KMS-11 (cell line): ENCODE measurements around the gene PPIF.

Experiments used
- H2AFZ ChIP-seq: fragments of 200-600 bp; sonication (generic); 2 replicates; pipeline ENCODE4 v1.6.1; 2016; ENCODE audit warnings: antibody characterized with exemption, mixed run types, low read depth
- H3K27ac ChIP-seq: fragments of 200-600 bp; sonication (generic); 2 replicates; pipeline ENCODE4 v1.6.1; 2016; ENCODE audit warnings: mild to moderate bottlenecking, mixed run types
- H3K27me3 ChIP-seq: fragments of 200-600 bp; sonication (generic); 2 replicates; pipeline ENCODE4 v1.6.1; 2017; ENCODE audit warnings: mild to moderate bottlenecking, low read depth, mixed run types, moderate library complexity; ENCODE audit not compliant: insufficient read depth
- H3K36me3 ChIP-seq: fragments of 200-600 bp; sonication (generic); 2 replicates; pipeline ENCODE4 v1.6.1; 2017; ENCODE audit warnings: mild to moderate bottlenecking, mixed run types; ENCODE audit not compliant: insufficient read depth
- H3K4me1 ChIP-seq: fragments of 200-600 bp; sonication (generic); 2 replicates; pipeline ENCODE4 v1.6.1; 2016; ENCODE audit warnings: mild to moderate bottlenecking, low read depth, mixed run types; ENCODE audit not compliant: poor library complexity, severe bottlenecking
- H3K4me2 ChIP-seq: fragments of 200-600 bp; sonication (generic); 2 replicates; pipeline ENCODE4 v1.7.0; 2016; ENCODE audit warnings: mild to moderate bottlenecking, mixed run types
- H3K4me3 ChIP-seq: fragments of 200-600 bp; sonication (generic); IDR thresholded peaks from 2 replicates; pipeline ENCODE4 v1.6.1; 2017; ENCODE audit warnings: low read depth, low read length, mixed read lengths; ENCODE audit not compliant: insufficient read depth
- H3K79me2 ChIP-seq: fragments of 200-600 bp; sonication (generic); 2 replicates; pipeline ENCODE4 v1.6.1; 2016; ENCODE audit warnings: low read depth, mixed run types; ENCODE audit not compliant: insufficient read depth
- H3K9ac ChIP-seq: fragments of 200-600 bp; sonication (generic); 2 replicates; pipeline ENCODE4 v1.6.1; 2016; ENCODE audit warnings: mild to moderate bottlenecking, mixed run types
- H4K20me1 ChIP-seq: fragments of 200-600 bp; sonication (generic); 2 replicates; pipeline ENCODE4 v1.6.1; 2016; ENCODE audit warnings: mild to moderate bottlenecking, mixed run types; ENCODE audit not compliant: insufficient read depth
- CTCF ChIP-seq: fragments of 200-600 bp; sonication (generic); conservative IDR thresholded peaks from 2 replicates; pipeline ENCODE4 v1.6.1; 2017; ENCODE audit warnings: low read depth, mild to moderate bottlenecking, antibody characterized with exemption, low read length, moderate library complexity, mixed read lengths

The PPIF gene

DNA sequence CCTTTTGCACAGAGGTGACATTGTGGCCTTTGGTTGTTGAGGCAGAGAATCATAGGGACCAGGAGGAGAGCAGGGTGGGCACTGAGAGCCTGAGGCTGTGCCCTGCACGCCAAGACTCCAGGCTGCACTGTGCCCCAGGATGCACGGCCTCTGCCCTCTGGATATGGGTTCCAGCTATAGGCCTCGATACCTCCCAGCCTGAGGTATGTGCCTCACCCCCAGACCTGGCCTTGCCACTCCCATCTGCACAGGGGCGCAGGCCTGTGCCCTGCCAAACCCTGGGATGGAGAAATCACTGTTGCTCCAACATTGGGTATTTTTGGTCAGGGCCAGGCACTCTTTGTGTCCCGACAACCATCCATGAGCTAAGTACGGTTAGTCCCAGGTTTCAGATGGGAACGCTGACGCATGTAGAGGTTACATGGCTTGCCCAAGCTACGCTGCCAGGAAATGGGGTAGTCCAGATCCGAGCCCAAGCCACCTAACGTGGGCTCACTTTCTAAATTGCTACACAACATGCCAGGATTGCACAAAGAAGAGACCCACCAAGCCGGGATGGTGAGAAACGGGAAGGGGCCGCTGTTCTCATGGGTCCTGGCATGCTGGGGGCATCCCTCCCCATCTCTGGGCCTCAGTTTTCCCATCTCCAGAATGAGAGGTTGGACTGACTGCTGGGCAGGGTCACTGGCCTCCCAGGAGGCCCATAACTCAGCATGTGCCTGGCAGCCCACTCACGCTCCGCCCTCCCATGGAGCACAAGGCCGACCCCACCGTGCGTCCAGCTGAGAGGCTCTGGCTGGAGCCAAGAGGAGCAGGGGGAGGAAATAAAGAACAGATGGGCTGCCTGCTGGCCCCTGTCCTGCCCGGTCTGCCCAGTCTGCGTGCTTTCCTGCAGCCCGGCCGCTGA lies 54.0 kb downstream of the PPIF start:
- no peak for TF ChIP-seq CTCF
- H3K4me2 ChIP-seq, result no peak overlapping the region
- no peaks in the 10 kb centered on the region for H3K79me2 ChIP-seq
- H3K4me1 ChIP-seq, result peaks cover 16% of the 10 kb centered on the region
- no peaks in the 10 kb centered on the region for H3K27me3 ChIP-seq
- no peak overlapping the region for H3K27ac ChIP-seq
- H3K36me3 ChIP-seq, result no peaks in the 10 kb centered on the region
- no peak overlapping the region for H2AFZ ChIP-seq
- no peak overlapping the region for H3K4me3 ChIP-seq
- H3K9ac ChIP-seq, result no peak overlapping the region
- no peaks in the 10 kb centered on the region for H4K20me1 ChIP-seq

DNA sequence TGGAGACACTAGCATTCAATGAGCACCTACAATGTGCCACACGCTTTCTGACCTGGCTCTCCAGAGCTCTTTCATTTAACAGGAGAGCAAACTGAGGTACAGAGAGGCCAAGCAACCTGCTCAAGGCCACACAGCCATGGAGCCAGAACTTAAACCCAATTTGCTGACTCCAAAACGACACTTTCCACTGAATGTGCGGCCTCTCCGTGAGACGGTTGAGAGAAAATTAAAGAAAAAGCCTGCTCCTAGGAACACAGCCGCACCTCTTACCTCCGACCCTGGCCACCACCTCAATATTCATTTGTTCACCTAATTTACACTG lies 55.3 kb downstream of the PPIF start:
- Histone ChIP-seq H4K20me1 (no peaks in the 10 kb centered on the region), H3K36me3 (no peaks in the 10 kb centered on the region), H3K4me1 (peaks cover 18% of the 10 kb centered on the region), H3K4me2 (no peak overlapping the region), H3K27ac (no peak overlapping the region), H3K79me2 (no peaks in the 10 kb centered on the region), H2AFZ (no peak overlapping the region), H3K9ac (no peak overlapping the region), H3K27me3 (no peaks in the 10 kb centered on the region), H3K4me3 (no peak overlapping the region)
- TF ChIP-seq CTCF, result no peak

DNA sequence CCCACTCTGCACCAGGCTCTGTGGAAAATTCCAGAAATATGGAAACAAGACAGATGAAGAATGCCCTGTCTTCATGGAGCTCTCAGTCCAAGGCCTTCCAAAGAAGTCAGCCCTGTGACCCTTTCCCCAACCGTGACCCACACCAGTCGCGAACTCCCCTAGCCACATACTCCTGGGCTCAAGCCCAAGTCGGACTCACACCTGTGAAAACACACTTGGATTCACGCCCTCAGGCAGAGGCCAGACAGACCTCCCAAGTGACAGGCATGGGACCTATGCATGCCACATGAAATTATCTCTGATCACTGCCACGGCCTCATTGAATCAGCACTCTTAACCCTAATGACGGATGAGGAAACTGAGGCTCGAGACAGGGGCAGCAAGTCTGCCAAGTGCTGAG lies 55.7 kb downstream of the PPIF start:
- peaks cover 18% of the 10 kb centered on the region for H3K4me1 ChIP-seq
- no peaks in the 10 kb centered on the region for H3K27me3 ChIP-seq
- no peaks in the 10 kb centered on the region for H4K20me1 ChIP-seq
- no peak overlapping the region for H3K9ac ChIP-seq
- H3K79me2 ChIP-seq, result no peaks in the 10 kb centered on the region
- no peak overlapping the region for H2AFZ ChIP-seq
- H3K4me2 ChIP-seq, result no peak overlapping the region
- TF ChIP-seq CTCF, result no peak
- H3K36me3 ChIP-seq, result no peaks in the 10 kb centered on the region
- no peak overlapping the region for H3K27ac ChIP-seq
- H3K4me3 ChIP-seq, result no peak overlapping the region

DNA sequence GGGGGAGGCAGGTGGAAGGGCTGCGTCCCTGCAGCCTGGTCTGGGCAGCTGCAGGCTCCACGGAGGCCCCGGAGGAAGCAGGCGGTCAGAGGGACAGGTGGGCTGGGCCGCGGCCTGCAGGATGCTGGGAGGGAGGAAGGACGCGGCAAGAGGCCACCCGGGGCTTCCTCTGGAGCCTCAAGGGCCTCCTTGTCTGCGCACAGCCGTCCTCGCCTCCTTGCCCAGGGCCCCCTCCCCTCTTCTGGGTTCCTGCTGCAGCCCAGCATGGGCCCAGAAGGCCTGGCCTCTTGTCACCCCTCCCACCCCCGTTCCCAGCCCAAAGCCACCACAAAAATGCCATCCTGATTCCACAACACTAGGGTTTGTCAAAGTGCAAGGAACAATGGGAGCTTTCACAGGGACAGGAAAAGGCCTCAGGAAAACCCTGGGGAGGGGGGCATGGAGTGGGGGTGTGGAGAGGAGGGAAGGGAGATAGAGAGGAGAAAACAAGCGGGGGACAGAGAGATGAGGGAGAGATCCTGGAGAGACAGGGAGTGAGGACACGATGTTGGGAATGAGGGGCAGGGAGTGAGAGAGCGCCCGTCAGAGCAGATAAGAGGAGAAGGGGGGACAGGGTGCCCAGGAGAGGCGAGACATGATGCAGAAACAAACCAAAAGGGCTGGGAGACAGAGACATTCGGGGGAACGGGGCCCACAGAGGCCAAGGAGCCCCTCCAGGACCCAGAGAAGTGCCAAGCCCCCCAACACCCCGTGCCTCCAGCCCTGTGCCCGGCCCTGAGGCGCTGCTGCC lies 56.4 kb downstream of the PPIF start:
- Histone ChIP-seq H3K4me2 (no peak overlapping the region), H3K4me1 (peaks cover 18% of the 10 kb centered on the region)

More for the DNA sequence above, 56.4 kb downstream of the PPIF start:
- Histone ChIP-seq H3K9ac (no peak overlapping the region), H3K4me3 (no peak overlapping the region), H3K36me3 (no peaks in the 10 kb centered on the region), H4K20me1 (no peaks in the 10 kb centered on the region), H2AFZ (no peak overlapping the region), H3K27me3 (no peaks in the 10 kb centered on the region), H3K79me2 (no peaks in the 10 kb centered on the region), H3K27ac (no peak overlapping the region)
- no peak for TF ChIP-seq CTCF
